ENCODE measurements around the gene AFG1L. TPM values are rescaled to one million over a fixed set of nuclear protein-coding genes. Genes with fewer than 3 reads are reported as not detected.
"Not testable (repeated sequence)": the region's sequence is repeated elsewhere in the genome, so short reads cannot be mapped to it uniquely, and the experiment has no call there.

AFG1L gene
- total RNA-seq, 1 donor from 2014 or later: 9.4 TPM

DNA sequence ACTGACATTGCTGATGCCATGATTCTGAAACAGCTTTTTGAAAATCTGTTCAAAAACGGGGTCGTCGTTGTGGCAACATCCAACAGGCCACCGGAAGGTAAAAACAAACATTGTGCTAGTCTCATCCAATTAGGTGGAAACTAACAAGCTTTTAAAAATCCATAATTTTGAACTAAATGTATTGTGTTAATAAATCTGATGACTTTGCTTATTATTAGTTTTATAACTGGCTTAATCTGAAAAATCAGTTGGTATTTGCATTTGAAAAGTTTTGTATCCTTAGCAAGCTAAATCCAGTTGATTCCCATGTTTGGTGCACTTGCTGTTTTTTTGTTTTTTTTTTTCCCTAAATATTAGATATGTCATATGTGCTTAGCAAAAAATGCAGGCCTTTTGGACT lies 71.4 kb downstream of the AFG1L start:
- TF ChIP-seq, protein P1, sequence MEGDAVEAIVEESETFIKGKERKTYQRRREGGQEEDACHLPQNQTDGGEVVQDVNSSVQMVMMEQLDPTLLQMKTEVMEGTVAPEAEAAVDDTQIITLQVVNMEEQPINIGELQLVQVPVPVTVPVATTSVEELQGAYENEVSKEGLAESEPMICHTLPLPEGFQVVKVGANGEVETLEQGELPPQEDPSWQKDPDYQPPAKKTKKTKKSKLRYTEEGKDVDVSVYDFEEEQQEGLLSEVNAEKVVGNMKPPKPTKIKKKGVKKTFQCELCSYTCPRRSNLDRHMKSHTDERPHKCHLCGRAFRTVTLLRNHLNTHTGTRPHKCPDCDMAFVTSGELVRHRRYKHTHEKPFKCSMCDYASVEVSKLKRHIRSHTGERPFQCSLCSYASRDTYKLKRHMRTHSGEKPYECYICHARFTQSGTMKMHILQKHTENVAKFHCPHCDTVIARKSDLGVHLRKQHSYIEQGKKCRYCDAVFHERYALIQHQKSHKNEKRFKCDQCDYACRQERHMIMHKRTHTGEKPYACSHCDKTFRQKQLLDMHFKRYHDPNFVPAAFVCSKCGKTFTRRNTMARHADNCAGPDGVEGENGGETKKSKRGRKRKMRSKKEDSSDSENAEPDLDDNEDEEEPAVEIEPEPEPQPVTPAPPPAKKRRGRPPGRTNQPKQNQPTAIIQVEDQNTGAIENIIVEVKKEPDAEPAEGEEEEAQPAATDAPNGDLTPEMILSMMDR (IDR thresholded peaks at IDR 0.05; ENCODE audit: partially characterized antibody, unreplicated experiment): no peak
- H3K9me3 Mint-ChIP-seq (ENCODE audit: unreplicated experiment): peaks cover 2% of the 10 kb centered on the region
- H3K4me3 Mint-ChIP-seq (ENCODE audit: unreplicated experiment): no peak overlapping the region
- no peak for DNase-seq
- no peaks in the 10 kb centered on the region for H3K4me1 Mint-ChIP-seq (ENCODE audit: low read depth, unreplicated experiment)
- no peak overlapping the region for H3K27ac Mint-ChIP-seq (ENCODE audit: unreplicated experiment)
- no peaks in the 10 kb centered on the region for H3K36me3 Mint-ChIP-seq (ENCODE audit: unreplicated experiment)
- H3K27me3 Mint-ChIP-seq (ENCODE audit: unreplicated experiment): no peaks in the 10 kb centered on the region

DNA sequence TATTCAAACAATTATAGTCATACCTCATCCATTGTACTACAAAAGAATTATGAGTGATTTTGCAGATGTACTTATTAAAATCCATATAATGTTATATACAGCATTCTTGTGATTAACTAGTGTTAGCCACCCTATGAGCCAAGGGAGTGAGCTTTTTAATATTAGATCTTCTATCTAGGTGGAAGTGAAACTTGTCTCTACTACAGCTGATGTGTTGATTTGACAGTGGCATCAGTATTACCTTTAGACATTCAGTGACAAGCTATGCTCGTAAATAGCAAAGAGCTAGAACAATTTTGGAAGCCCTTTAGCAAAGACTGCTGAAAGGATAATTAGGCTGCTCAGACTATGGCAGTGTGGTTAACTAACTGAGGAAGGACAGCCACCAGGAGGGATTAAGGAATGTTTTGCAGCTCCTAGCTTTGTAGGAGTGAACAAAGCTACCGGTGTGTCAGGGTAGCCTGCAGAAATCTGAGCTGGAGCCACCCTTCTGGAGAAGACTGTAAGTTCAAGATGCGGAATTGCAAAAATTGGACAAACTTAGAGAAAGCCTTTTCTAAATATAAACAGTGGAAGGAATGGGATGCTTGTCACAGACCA lies 73.7 kb downstream of the AFG1L start:
- no peaks in the 10 kb centered on the region for H3K27me3 Mint-ChIP-seq (ENCODE audit: unreplicated experiment)
- no peaks in the 10 kb centered on the region for H3K36me3 Mint-ChIP-seq (ENCODE audit: unreplicated experiment)
- H3K4me1 Mint-ChIP-seq (ENCODE audit: low read depth, unreplicated experiment): no peaks in the 10 kb centered on the region
- H3K4me3 Mint-ChIP-seq (ENCODE audit: unreplicated experiment): no peak overlapping the region
- no peak for DNase-seq
- H3K9me3 Mint-ChIP-seq (ENCODE audit: unreplicated experiment): peaks cover 2% of the 10 kb centered on the region
- TF ChIP-seq, protein P1 (IDR thresholded peaks at IDR 0.05; ENCODE audit: partially characterized antibody, unreplicated experiment): no peak
- no peak overlapping the region for H3K27ac Mint-ChIP-seq (ENCODE audit: unreplicated experiment)

DNA sequence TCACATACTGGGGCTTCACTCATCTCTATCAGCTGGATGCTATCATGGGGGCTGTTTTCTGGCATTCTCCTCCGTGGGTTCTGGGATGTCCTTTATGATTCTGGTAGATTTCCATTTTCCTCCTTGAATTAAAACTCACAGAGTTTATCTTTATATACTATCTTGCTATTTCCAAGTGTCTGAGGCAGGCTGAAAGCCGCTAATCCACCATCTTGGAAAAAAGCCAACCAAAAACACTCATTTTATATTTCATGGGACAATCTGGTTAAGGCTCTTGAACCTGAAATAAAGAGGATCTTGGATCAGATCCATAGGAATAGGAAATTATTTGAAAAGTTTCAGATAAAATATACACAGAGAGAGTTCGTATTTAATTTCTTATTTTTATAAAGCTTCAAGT lies 86.0 kb downstream of the AFG1L start:
- Mint-ChIP-seq H3K27ac (ENCODE audit: unreplicated experiment) (no peak overlapping the region), H3K36me3 (ENCODE audit: unreplicated experiment) (peaks cover 4% of the 10 kb centered on the region), H3K27me3 (ENCODE audit: unreplicated experiment) (peaks cover 2% of the 10 kb centered on the region), H3K9me3 (ENCODE audit: unreplicated experiment) (no peaks in the 10 kb centered on the region), H3K4me3 (ENCODE audit: unreplicated experiment) (no peak overlapping the region), H3K4me1 (ENCODE audit: low read depth, unreplicated experiment) (no peaks in the 10 kb centered on the region)
- TF ChIP-seq, protein P1 (IDR thresholded peaks at IDR 0.05; ENCODE audit: partially characterized antibody, unreplicated experiment): no peak
- DNase-seq: no peak

DNA sequence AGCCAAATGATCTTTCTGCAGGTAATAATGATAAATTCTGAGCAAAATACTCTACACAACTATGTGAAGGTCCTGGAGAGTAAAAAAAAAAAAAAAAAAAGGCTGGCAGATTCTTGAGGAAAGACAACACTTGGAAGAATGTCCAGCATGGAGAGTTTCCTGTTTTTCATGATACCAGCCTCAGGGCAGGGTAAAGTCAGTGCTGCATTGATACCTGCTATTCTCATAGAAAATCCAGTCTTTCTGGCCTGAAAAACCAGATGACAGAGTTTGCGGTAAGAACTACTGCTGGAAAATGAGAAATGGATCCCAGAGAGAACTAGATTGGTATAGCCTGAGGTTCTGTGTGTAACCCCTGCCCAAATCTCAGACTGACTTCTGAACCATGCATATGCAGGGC lies 89.1 kb downstream of the AFG1L start:
- H3K36me3 Mint-ChIP-seq (ENCODE audit: unreplicated experiment): no peaks in the 10 kb centered on the region
- H3K9me3 Mint-ChIP-seq (ENCODE audit: unreplicated experiment): no peaks in the 10 kb centered on the region
- H3K4me1 Mint-ChIP-seq (ENCODE audit: low read depth, unreplicated experiment): no peaks in the 10 kb centered on the region
- peaks cover 2% of the 10 kb centered on the region for H3K27me3 Mint-ChIP-seq (ENCODE audit: unreplicated experiment)
- H3K27ac Mint-ChIP-seq (ENCODE audit: unreplicated experiment): no peak overlapping the region
- no peak overlapping the region for H3K4me3 Mint-ChIP-seq (ENCODE audit: unreplicated experiment)
- no peak for DNase-seq
- TF ChIP-seq, protein P1 (IDR thresholded peaks at IDR 0.05; ENCODE audit: partially characterized antibody, unreplicated experiment): no peak

DNA sequence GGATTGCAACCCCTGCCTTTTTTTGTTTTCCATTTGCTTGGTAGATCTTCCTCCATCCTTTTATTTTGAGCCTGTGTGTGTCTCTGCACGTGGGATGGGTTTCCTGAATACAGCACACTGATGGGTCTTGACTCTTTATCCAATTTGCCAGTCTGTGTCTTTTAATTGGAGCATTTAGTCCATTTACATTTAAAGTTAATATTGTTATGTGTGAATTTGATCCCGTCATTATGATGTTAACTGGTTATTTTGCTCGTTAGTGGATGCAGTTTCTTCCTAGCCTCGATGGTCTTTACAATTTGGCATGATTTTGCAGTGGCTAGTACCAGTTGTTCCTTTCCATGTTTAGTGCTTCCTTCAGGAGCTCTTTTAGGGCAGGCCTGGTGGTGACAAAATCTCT lies 94.3 kb downstream of the AFG1L start:
- not testable (repeated sequence) for DNase-seq; H3K27ac Mint-ChIP-seq (ENCODE audit: unreplicated experiment); H3K36me3 Mint-ChIP-seq (ENCODE audit: unreplicated experiment); H3K4me1 Mint-ChIP-seq (ENCODE audit: low read depth, unreplicated experiment); H3K4me3 Mint-ChIP-seq (ENCODE audit: unreplicated experiment); H3K27me3 Mint-ChIP-seq (ENCODE audit: unreplicated experiment); H3K9me3 Mint-ChIP-seq (ENCODE audit: unreplicated experiment)

Data from glutamatergic neuron (in vitro differentiated cells).